Measurements from ENCODE around the gene LY6G6F. TPM values are rescaled to one million over a fixed set of nuclear protein-coding genes. Genes with fewer than 3 reads are reported as not detected.

LY6G6F gene
- total RNA-seq, 1 donor from 2014 or later = not detected

- FAIRE-seq = no peak
- H3K9me3 ChIP-seq (ENCODE audit: insufficient read depth, low read depth, low read length) = no peaks in the 10 kb centered on the region
- H3K4me1 ChIP-seq (ENCODE audit: insufficient read depth, low read length) = peaks cover 38% of the 10 kb centered on the region
- peak overlapping the region; percentile 99 for H3K9ac ChIP-seq (ENCODE audit: low read length)
- peak overlapping the region; percentile 95 for H3K27ac Mint-ChIP-seq (ENCODE audit: unreplicated experiment)
- peaks cover 24% of the 10 kb centered on the region for H3K36me3 ChIP-seq (ENCODE audit: insufficient read depth, low read length)
- peaks cover 29% of the 10 kb centered on the region for H4K20me1 ChIP-seq (ENCODE audit: insufficient read depth, low read length)
- peak overlapping the region; percentile 90 for H3K27ac ChIP-seq (ENCODE audit: low read depth, low read length)
- H3K9me3 Mint-ChIP-seq (ENCODE audit: unreplicated experiment) = no peaks in the 10 kb centered on the region
- peaks cover 87% of the 10 kb centered on the region for H3K79me2 ChIP-seq (ENCODE audit: insufficient read depth, low read length)
- H3K27me3 ChIP-seq (ENCODE audit: insufficient read depth, low read length) = no peaks in the 10 kb centered on the region
- H3K4me3 ChIP-seq (ENCODE audit: insufficient read depth, low read depth, low read length) = peak overlapping the region; percentile 94
- H3K27me3 Mint-ChIP-seq (ENCODE audit: low read depth, unreplicated experiment) = no peaks in the 10 kb centered on the region
- TF ChIP-seq EZH2 (IDR thresholded peaks at IDR 0.05; ENCODE audit: insufficient read depth, low read length) (no peak), CTCF (IDR thresholded peaks at IDR 0.05; ENCODE audit: insufficient read depth, low read depth, low read length) (no peak)
- peak overlapping the region; percentile 57 for H2AFZ ChIP-seq (ENCODE audit: low read depth, low read length)
- H3K4me2 ChIP-seq (ENCODE audit: low read length) = peak overlapping the region; percentile 98
- peaks cover 14% of the 10 kb centered on the region for H3K36me3 Mint-ChIP-seq (ENCODE audit: low read depth, unreplicated experiment)
- H3K4me3 Mint-ChIP-seq (ENCODE audit: unreplicated experiment) = peak overlapping the region; percentile 98
- DNase-seq (ENCODE audit: low read depth) = peak; percentile 74
- peaks cover 34% of the 10 kb centered on the region for H3K4me1 Mint-ChIP-seq (ENCODE audit: low read depth, unreplicated experiment)
Observed at GRCh38 chr6:31663961-31664789, 42.5 kb upstream of the LY6G6F start.

DNA sequence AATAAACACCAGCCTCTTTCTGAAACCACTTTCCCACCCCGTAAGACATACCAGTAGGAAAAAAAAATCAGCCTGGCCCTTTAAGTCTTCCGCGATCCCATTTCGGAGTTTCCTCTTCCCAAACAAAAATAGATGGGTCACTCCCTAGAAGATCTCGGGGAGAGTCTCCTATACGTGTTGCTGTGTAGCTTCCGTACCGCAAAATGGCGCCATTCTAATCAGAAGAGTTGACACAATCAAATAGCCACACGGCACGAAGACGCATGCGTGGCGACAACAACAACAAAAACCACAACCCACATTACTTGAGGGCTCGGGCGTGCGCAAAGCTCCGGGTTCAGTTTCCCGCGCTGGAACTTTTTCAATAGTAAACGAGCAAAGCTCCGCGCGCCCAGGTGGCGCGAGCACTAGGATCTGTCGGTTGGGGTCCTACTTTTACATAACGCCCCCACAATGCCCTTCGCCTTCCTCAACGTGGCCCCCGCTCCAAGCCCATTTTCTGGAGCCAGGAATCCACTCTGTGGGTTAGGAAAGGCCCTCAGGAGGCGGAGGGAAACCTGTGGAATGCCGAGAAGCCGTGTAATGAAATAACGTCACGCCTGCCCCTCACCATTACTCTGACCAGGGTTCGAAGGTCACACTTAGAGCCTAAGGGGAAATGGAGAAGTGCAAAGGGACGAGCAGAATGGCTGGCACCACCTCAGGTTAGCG, 41.7 kb upstream of the LY6G6F start, which contains the start of gene GPANK1:
GPANK1 (minus strand) TSS at position 208 of the 711 bp plus-strand sequence. CDS start 519 bp downstream, outside the sequence.
- DNase-seq (ENCODE audit: low read depth) = peak; percentile 88
- Mint-ChIP-seq H3K27me3 (ENCODE audit: low read depth, unreplicated experiment) (no peaks in the 10 kb centered on the region), H3K9me3 (ENCODE audit: unreplicated experiment) (no peaks in the 10 kb centered on the region), H3K27ac (ENCODE audit: unreplicated experiment) (peak within 1 kb of the TSS; percentile 95), H3K4me1 (ENCODE audit: low read depth, unreplicated experiment) (peaks cover 30% of the 10 kb centered on the region), H3K36me3 (ENCODE audit: low read depth, unreplicated experiment) (peaks cover 14% of the 10 kb centered on the region), H3K4me3 (ENCODE audit: unreplicated experiment) (peak within 1 kb of the TSS; percentile 98)
- FAIRE-seq = no peak
- Histone ChIP-seq H3K79me2 (ENCODE audit: insufficient read depth, low read length) (peaks cover 87% of the 10 kb centered on the region), H3K9me3 (ENCODE audit: insufficient read depth, low read depth, low read length) (no peaks in the 10 kb centered on the region), H2AFZ (ENCODE audit: low read depth, low read length) (peak within 1 kb of the TSS; percentile 57), H3K9ac (ENCODE audit: low read length) (peak within 1 kb of the TSS; percentile 99), H3K36me3 (ENCODE audit: insufficient read depth, low read length) (peaks cover 27% of the 10 kb centered on the region), H3K4me3 (ENCODE audit: insufficient read depth, low read depth, low read length) (peak within 1 kb of the TSS; percentile 94), H4K20me1 (ENCODE audit: insufficient read depth, low read length) (peaks cover 28% of the 10 kb centered on the region), H3K4me2 (ENCODE audit: low read length) (peak within 1 kb of the TSS; percentile 98), H3K4me1 (ENCODE audit: insufficient read depth, low read length) (peaks cover 31% of the 10 kb centered on the region), H3K27ac (ENCODE audit: low read depth, low read length) (peak within 1 kb of the TSS; percentile 90), H3K27me3 (ENCODE audit: insufficient read depth, low read length) (no peaks in the 10 kb centered on the region)
- TF ChIP-seq CTCF (IDR thresholded peaks at IDR 0.05; ENCODE audit: insufficient read depth, low read depth, low read length) = no peak
- TF ChIP-seq EZH2 (IDR thresholded peaks at IDR 0.05; ENCODE audit: insufficient read depth, low read length) = no peak

All from astrocyte (in vitro differentiated cells and primary cell).